A673 (cell line): Measurements from ENCODE around the gene ADAM10. TPM values are rescaled to one million over a fixed set of nuclear protein-coding genes. Genes with fewer than 3 reads are reported as not detected.

ENCODE experiments used
- BruUV-seq: library from RNA; stranded (reverse); fragments of 400-500 nt; replicated peaks from 2 replicates; lab custom pipeline; 2021; lab: Mats Ljungman, UMichigan
- CTCF ChIA-PET: fragments of 300-600 bp; sonication (Branson Sonifier 250); formaldehyde crosslinking; loops from one replicate; lab custom pipeline; 2022; ENCODE audit warnings: antibody characterized with exemption; lab: Charles Lee
- POLR2A ChIA-PET: fragments of 300-600 bp; sonication (Branson Sonifier 250); formaldehyde crosslinking; loops from one replicate; lab custom pipeline; 2022; ENCODE audit warnings: antibody characterized with exemption; ENCODE audit not compliant: low non-redundant PET; lab: Charles Lee
- DNase-seq: peaks from one replicate; pipeline ENCODE4 v3.0.0-alpha.2; 2015; ENCODE audit warnings: low spot score
- H3K27ac ChIP-seq: fragments of 200-600 bp; sonication (generic); 2 replicates; pipeline ENCODE4 v1.5.1; 2016; ENCODE audit warnings: mixed run types, low read depth, mild to moderate bottlenecking, mixed read lengths, antibody characterized with exemption, low read length; ENCODE audit not compliant: poor library complexity, severe bottlenecking
- H3K27me3 ChIP-seq: fragments of 200-600 bp; sonication (generic); replicated peaks from 2 replicates; pipeline ENCODE4 v1.6.1; 2017; ENCODE audit warnings: mixed run types, low read depth, mild to moderate bottlenecking, mixed read lengths, antibody characterized with exemption, low read length; ENCODE audit not compliant: insufficient read depth, poor library complexity
- H3K36me3 ChIP-seq: fragments of 200-600 bp; sonication (generic); 2 replicates; pipeline ENCODE4 v1.6.1; 2016; ENCODE audit warnings: mixed run types, mild to moderate bottlenecking, mixed read lengths, antibody characterized with exemption, low read length; ENCODE audit not compliant: insufficient read depth, poor library complexity, severe bottlenecking
- H3K4me1 ChIP-seq: fragments of 200-600 bp; sonication (generic); 2 replicates; pipeline ENCODE4 v1.6.1; 2017; ENCODE audit warnings: mixed run types, mild to moderate bottlenecking, mixed read lengths, antibody characterized with exemption, low read length; ENCODE audit not compliant: insufficient read depth, poor library complexity, severe bottlenecking
- H3K4me3 ChIP-seq: fragments of 200-600 bp; sonication (generic); 2 replicates; pipeline ENCODE4 v1.5.1; 2016; ENCODE audit warnings: low read depth, mixed run types, mild to moderate bottlenecking, mixed read lengths, low read length; ENCODE audit not compliant: poor library complexity, severe bottlenecking
- H3K9me3 ChIP-seq: fragments of 200-600 bp; sonication (generic); 2 replicates; pipeline ENCODE4 v1.6.1; 2016; ENCODE audit warnings: mixed run types, low read depth, mild to moderate bottlenecking, mixed read lengths, antibody characterized with exemption, low read length; ENCODE audit not compliant: poor library complexity, severe bottlenecking
- CTCF ChIP-seq: fragments of 300-800, 200-600 bp; sonication (generic); conservative IDR thresholded peaks from 2 replicates; pipeline ENCODE4 v1.5.1; 2017; ENCODE audit warnings: low read depth, mild to moderate bottlenecking, antibody characterized with exemption, low read length, moderate library complexity, mixed read lengths
- EZH2 ChIP-seq: fragments of 200-600 bp; sonication (generic); IDR thresholded peaks from 2 replicates; pipeline ENCODE4 v1.6.1; 2017; ENCODE audit warnings: borderline replicate concordance, low read depth, mild to moderate bottlenecking, mixed read lengths, antibody characterized with exemption, low read length; ENCODE audit not compliant: poor library complexity, severe bottlenecking
- intact Hi-C: fragments of 100-400 bp; cut with micrococcal nuclease; formaldehyde crosslinking; loops from one replicate; pipeline ENCODE4 v1.10.0; 2022; ENCODE audit not compliant: unreplicated experiment
- total RNA-seq: library from RNA; stranded (reverse); gene quantifications from 2 replicates; pipeline ENCODE4 v1.2.3, GENCODE V29; 2021

Gene ADAM10
- total RNA-seq, 1 experiment from 2014 or later = 130 TPM

- BruUV-seq = no TSS peak
- CTCF ChIA-PET = no interaction called here
- intact Hi-C loops = loop anchor here (5.0 kb wide), 1 partner anchor 535 kb away; no protein-coding TSS in a partner anchor
These were observed 12.8 kb upstream of the ADAM10 start for GRCh38 chr15:58762285-58762684.

DNA sequence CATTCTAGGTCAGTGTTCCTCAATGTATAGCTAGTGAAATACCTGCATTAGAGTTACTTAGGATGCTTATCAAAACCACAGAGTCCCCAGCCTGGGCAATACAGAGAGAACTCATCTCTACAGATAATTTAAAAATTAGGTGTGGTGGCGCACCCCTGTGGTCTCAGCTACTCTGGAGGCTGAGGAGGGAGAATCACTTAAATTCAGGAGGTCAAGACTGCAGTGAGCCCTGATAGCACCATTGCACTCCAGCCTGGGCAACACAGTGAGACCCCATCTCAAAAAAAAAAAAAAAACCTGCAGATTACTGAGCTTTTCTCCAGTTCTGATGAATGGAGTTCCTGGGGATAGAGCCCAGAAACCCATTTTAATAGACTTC is 11.5 kb upstream of the ADAM10 start:
- no peak overlapping the region for H3K4me3 ChIP-seq
- ChIA-PET POLR2A (no interaction called here), CTCF (interaction anchor here (0.7 to 1.2 kb wide), 2 partner anchors 10 to 548 kb away, joined by 3 to 4 read pairs; partner anchors contain the start of gene MINDY2)
- peaks cover 10% of the 10 kb centered on the region for H3K9me3 ChIP-seq
- no peak overlapping the region for H3K27ac ChIP-seq
- no peaks in the 10 kb centered on the region for H3K27me3 ChIP-seq
- TF ChIP-seq CTCF (peak; percentile 39; the same call in 1 of the 2 replicates), EZH2 (no peak)
- H3K36me3 ChIP-seq = no peaks in the 10 kb centered on the region
- DNase-seq = no peak
- no TSS peak for BruUV-seq
- H3K4me1 ChIP-seq = no peaks in the 10 kb centered on the region
- intact Hi-C loops = loop anchor here (5.0 kb wide), 1 partner anchor 534 kb away; no protein-coding TSS in a partner anchor

More at GRCh38 chr15:58762285-58762684, 12.8 kb upstream of the ADAM10 start:
- no peaks in the 10 kb centered on the region for H3K36me3 ChIP-seq
- H3K27ac ChIP-seq = no peak overlapping the region
- H3K4me3 ChIP-seq = no peak overlapping the region
- no peak for TF ChIP-seq CTCF
- TF ChIP-seq EZH2 = no peak
- peaks cover 10% of the 10 kb centered on the region for H3K9me3 ChIP-seq
- no peaks in the 10 kb centered on the region for H3K4me1 ChIP-seq
- no peak for DNase-seq
- no peaks in the 10 kb centered on the region for H3K27me3 ChIP-seq
- POLR2A ChIA-PET = no interaction called here

GRCh38 chr15:58760385-58761009 is 11.0 kb upstream of the ADAM10 start:
- Histone ChIP-seq H3K4me3 (no peak overlapping the region), H3K4me1 (no peaks in the 10 kb centered on the region), H3K27ac (no peak overlapping the region), H3K27me3 (no peaks in the 10 kb centered on the region), H3K9me3 (peaks cover 10% of the 10 kb centered on the region), H3K36me3 (no peaks in the 10 kb centered on the region)
- BruUV-seq = no TSS peak
- DNase-seq = no peak
- CTCF ChIA-PET = interaction anchor here (0.7 to 1.2 kb wide), 2 partner anchors 11 to 547 kb away, joined by 3 to 4 read pairs; partner anchors contain the start of gene MINDY2
- TF ChIP-seq EZH2 (no peak), CTCF (no peak)
- POLR2A ChIA-PET = interaction anchor here (0.7 kb wide), 1 partner anchor 1644 kb away, joined by 4 read pairs; no protein-coding TSS in a partner anchor
- intact Hi-C loops = loop anchor here (5.0 kb wide), 1 partner anchor 533 kb away; no protein-coding TSS in a partner anchor
